Gastrocnemius medialis (tissue), 4 donors: ENCODE data around the gene ANXA11. TPM values are rescaled to one million over a fixed set of nuclear protein-coding genes. Genes with fewer than 3 reads are reported as not detected.

Experiments used
- ATAC-seq, 2 donors: fragments of 150-250 bp; one replicate each; pipeline ENCODE4 v1.9.1; 2016
- DNase-seq, 2 donors: peaks; one replicate each; pipeline ENCODE4 v3.0.0-alpha.2; 2019
- H3K27ac ChIP-seq, 4 donors: fragments of 200-600 bp; sonication (generic); 1 replicate in 1 of 4; 2 replicates in 3 of 4; pipeline ENCODE4 v1.5.1; 2016 to 2018; ENCODE audit warnings: mild to moderate bottlenecking in 2 of 4, moderate library complexity in 1 of 4
- H3K27me3 ChIP-seq, 3 donors: fragments of 200-600 bp; sonication (generic) in 2 of 3; 1 replicate in 1 of 3; 2 replicates in 2 of 3; pipeline versions ENCODE4 v1.5.1 to v1.6.0; 2016 to 2019; ENCODE audit warnings: mild to moderate bottlenecking in 1 of 3, moderate library complexity in 1 of 3
- H3K36me3 ChIP-seq, 2 donors: fragments of 200-600 bp; sonication (generic) in 1 of 2; one replicate each; pipeline ENCODE4 v1.5.1; 2017 to 2018
- H3K4me1 ChIP-seq, 2 donors: fragments of 200-600 bp; sonication (generic) in 1 of 2; one replicate each; pipeline ENCODE4 v1.5.1; 2016 to 2017; ENCODE audit warnings: mild to moderate bottlenecking in 2 of 2
- H3K4me3 ChIP-seq, 4 donors: fragments of 200-600 bp; sonication (generic) in 3 of 4; 1 replicate in 1 of 4; 2 replicates in 3 of 4; pipeline ENCODE4 v1.5.1; 2016 to 2019; ENCODE audit warnings: mild to moderate bottlenecking in 2 of 4
- H3K9me3 ChIP-seq, 3 donors: fragments of 200-600 bp; sonication (generic) in 2 of 3; 1 replicate in 1 of 3; 2 replicates in 2 of 3; pipeline ENCODE4 v1.5.1; 2016 to 2019
- POLR2A ChIP-seq, 2 donors: fragments of 450-650 bp; IDR thresholded peaks; one replicate each; pipeline ENCODE4 v1.6.1; 2017; ENCODE audit warnings: antibody characterized with exemption in 2 of 2, mild to moderate bottlenecking in 2 of 2, moderate library complexity in 2 of 2
- in situ Hi-C, 4 donors: fragments of 200-750 bp; cut with MboI; loops; one replicate each; pipeline versions ENCODE4 v1.15.0 to v1.8.0; 2017; ENCODE audit warnings: low sequenced_read_pairs in 4 of 4
- intact Hi-C: fragments of 100-400 bp; cut with DNase I; formaldehyde crosslinking; loops from one replicate; pipeline ENCODE4 v1.15.1; 2023; ENCODE audit warnings: low total_unique reads
- total RNA-seq, 4 donors: library from RNA; depleted of rRNA; stranded (reverse); fragments of >200 nt; gene quantifications; one replicate each; pipeline versions ENCODE4 v1.1.0 to v1.2.3, GENCODE V29; 2016
- TF ChIP-seq, protein P1 (sequence below), 5 experiments: fragments of 450-650 bp in 3 of 5; fragments of 200-600 bp in 2 of 5; sonication (generic) in 2 of 5; IDR thresholded peaks in 4 of 5; conservative IDR thresholded peaks in 1 of 5; 1 replicate in 4 of 5; 2 replicates in 1 of 5; pipeline ENCODE4 v1.5.1; 2016 to 2019; ENCODE audit warnings: antibody characterized with exemption in 5 of 5, mild to moderate bottlenecking in 3 of 5, moderate library complexity in 3 of 5

ANXA11 gene
- total RNA-seq, 4 donors from 2014 or later, result 142 to 202 (median 173) TPM

DNA sequence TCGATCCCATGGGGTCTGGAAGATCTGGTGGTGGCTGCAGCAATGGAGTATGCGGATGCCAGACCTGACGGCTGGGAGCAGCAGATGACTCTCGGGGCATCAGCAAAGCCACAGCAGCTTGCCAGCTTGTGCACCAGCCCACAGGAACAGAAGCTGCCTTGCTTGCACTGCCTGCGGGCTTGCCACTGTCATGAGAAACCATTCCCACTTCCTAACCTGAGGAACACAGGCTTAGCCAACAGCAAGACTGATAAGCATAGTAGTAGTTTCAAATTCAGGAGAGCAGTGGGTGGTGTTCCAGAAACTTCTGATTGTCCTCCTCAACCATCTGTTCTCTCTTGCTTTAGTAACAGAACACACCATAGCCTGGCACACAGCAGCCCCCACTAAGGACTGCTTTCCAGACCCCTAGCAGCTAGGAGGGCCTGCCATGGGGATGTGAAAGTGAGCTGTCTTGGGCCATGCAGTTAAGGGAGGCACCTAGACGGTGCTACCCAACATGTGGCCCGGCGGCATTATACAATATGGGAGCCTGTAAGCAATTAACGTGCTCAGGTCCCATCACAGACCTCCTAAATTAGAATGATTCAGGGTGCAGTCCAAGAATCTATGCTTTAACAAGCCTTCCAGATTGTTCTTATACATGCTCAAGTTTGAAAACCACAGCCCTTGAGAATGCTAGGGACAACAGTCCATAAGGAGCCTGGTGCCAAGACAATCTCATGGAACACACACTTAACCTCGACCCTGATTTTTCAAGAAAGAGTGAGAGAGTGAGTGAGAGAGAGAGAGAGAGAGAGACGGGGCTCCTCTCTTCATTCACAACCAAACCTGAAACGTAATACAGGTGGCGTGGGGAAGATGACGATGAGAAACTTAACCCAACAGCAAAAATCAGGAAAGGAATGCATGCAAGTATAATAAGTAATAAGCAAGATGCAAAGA lies 7.1 kb downstream of the ANXA11 start:
- Histone ChIP-seq H3K9me3 (no peaks in the 10 kb centered on the region), H3K36me3 (no peaks in the 10 kb centered on the region), H3K27ac (peak overlapping the region; percentile 95 to 100 (median 98)), H3K4me1 (peaks cover 94 to 99% of the 10 kb centered on the region in 2 donors), H3K27me3 (no peaks in the 10 kb centered on the region), H3K4me3 (peak overlapping the region in 2 of 4 donors; percentile 19 to 43)
- peak; percentile 33 to 48 for ATAC-seq
- peak; percentile 73 to 83 for DNase-seq
- intact Hi-C loops, result no loop called here
- in situ Hi-C loops, result no loop called here
- TF ChIP-seq, protein P1, sequence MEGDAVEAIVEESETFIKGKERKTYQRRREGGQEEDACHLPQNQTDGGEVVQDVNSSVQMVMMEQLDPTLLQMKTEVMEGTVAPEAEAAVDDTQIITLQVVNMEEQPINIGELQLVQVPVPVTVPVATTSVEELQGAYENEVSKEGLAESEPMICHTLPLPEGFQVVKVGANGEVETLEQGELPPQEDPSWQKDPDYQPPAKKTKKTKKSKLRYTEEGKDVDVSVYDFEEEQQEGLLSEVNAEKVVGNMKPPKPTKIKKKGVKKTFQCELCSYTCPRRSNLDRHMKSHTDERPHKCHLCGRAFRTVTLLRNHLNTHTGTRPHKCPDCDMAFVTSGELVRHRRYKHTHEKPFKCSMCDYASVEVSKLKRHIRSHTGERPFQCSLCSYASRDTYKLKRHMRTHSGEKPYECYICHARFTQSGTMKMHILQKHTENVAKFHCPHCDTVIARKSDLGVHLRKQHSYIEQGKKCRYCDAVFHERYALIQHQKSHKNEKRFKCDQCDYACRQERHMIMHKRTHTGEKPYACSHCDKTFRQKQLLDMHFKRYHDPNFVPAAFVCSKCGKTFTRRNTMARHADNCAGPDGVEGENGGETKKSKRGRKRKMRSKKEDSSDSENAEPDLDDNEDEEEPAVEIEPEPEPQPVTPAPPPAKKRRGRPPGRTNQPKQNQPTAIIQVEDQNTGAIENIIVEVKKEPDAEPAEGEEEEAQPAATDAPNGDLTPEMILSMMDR (IDR thresholded peaks at IDR 0.05 in 4 of 5, conservative IDR thresholded peaks at IDR 0.05 in 1 of 5), result no peak
- TF ChIP-seq POLR2A (IDR thresholded peaks at IDR 0.05), result peak in 1 of 2 donors; percentile 33

DNA sequence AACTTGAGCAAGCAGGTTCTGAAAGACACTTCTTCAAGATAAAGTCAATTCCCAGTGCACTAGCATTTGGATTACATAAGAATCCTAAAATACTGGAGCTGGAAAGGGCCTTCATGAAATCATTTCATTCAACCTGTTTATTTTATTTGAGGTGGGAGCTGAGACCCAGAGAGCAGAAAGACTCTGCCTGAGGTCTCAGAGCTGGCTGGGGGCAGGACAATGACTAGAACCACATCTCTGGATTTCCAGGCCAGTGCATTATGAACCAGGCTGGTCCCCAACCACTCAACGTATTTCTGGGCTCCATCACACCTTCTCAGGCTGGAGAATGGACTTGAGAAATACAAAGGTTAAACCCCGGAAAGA lies 8.4 kb downstream of the ANXA11 start:
- Histone ChIP-seq H3K27me3 (no peaks in the 10 kb centered on the region), H3K9me3 (no peaks in the 10 kb centered on the region), H3K36me3 (no peaks in the 10 kb centered on the region), H3K27ac (peak overlapping the region; percentile 95 to 100 (median 98)), H3K4me1 (peaks cover 86 to 91% of the 10 kb centered on the region in 2 donors), H3K4me3 (peak overlapping the region in 3 of 4 donors; percentile 10 to 18 (median 17))
- intact Hi-C loops (no loop called here), in situ Hi-C loops (no loop called here)
- DNase-seq (no peak), ATAC-seq (no peak)
- no peak for TF ChIP-seq POLR2A (IDR thresholded peaks at IDR 0.05)
- TF ChIP-seq, protein P1 (IDR thresholded peaks at IDR 0.05 in 4 of 5, conservative IDR thresholded peaks at IDR 0.05 in 1 of 5), result no peak

DNA sequence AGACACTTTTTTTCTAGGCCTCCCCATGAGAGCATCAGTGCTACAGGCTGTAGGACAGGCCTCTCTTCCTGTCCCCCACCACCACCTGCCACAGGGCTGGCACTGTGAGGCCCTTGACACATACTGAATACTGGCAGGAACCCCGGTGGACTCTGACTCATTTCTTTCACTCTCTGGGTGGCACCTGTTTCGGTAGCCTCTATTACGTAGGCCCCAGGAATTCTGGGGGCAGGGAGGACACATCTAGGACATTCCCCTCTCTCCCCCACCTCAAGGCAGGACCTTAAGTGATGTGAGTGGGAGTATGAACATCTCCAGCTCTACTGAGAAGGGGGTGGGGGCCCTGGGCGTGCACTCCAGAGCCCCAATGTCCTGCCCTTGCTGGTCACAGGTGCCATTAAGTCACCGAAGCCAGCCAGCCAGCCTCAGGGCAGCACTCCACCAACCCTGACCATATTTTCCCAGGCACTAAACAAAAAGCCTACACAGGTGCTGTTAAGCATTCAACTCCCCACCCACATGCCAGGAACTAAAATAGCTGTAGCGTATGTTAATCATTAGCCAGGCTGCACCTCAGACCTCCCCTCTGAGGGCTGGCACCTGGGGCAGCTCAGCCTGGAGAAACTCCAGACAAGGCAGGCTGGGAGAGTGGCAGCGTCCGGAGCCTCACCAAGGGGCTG lies 8.9 kb downstream of the ANXA11 start:
- peaks cover 86 to 91% of the 10 kb centered on the region in 2 donors for H3K4me1 ChIP-seq
- H3K27me3 ChIP-seq, result no peaks in the 10 kb centered on the region
- no peaks in the 10 kb centered on the region for H3K36me3 ChIP-seq
- peak overlapping the region; percentile 95 to 100 (median 98) for H3K27ac ChIP-seq
- H3K4me3 ChIP-seq, result peak overlapping the region in 3 of 4 donors; percentile 10 to 18 (median 17)
- no peaks in the 10 kb centered on the region for H3K9me3 ChIP-seq
- in situ Hi-C loops, result no loop called here
- intact Hi-C loops, result no loop called here
- ATAC-seq (peak; percentile 78 to 84), DNase-seq (peak; percentile 87 to 97)
- TF ChIP-seq, protein P1 (IDR thresholded peaks at IDR 0.05 in 4 of 5, conservative IDR thresholded peaks at IDR 0.05 in 1 of 5), result no peak
- TF ChIP-seq POLR2A (IDR thresholded peaks at IDR 0.05), result peak; percentile 17 to 19

DNA sequence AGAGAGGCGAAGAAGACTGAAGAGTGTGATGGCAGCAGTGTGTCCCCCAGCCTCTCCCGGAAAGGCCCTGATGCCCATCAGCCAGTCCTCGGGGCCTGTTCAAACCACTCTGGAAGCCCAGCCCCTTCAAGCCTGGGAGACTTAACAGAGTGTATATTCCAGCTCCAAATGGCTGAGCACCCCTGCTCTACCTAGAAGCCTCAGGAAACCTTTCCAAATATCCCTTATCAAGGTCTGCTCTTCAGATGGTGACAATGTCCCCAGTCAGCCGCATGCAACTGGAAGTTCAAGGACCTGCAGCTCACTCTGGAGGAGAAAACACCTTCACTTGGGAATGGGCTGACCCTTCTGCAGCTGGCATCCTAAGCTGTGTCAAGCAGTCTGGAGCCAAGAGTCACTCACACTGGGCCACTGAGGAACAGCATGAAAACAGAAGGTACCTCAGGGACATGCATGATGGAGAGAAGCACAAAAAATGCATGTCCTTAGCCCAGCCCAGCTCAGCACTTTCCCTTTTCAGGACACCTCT lies 10.2 kb downstream of the ANXA11 start:
- no peak for DNase-seq
- ATAC-seq, result no peak
- intact Hi-C loops (no loop called here), in situ Hi-C loops (no loop called here)
- peak overlapping the region; percentile 95 to 100 (median 98) for H3K27ac ChIP-seq
- no peak overlapping the region for H3K4me3 ChIP-seq
- H3K36me3 ChIP-seq, result no peaks in the 10 kb centered on the region
- TF ChIP-seq, protein P1 (IDR thresholded peaks at IDR 0.05 in 4 of 5, conservative IDR thresholded peaks at IDR 0.05 in 1 of 5), result no peak
- TF ChIP-seq POLR2A (IDR thresholded peaks at IDR 0.05), result no peak
- no peaks in the 10 kb centered on the region for H3K9me3 ChIP-seq
- H3K4me1 ChIP-seq, result peaks cover 84 to 88% of the 10 kb centered on the region in 2 donors
- no peaks in the 10 kb centered on the region for H3K27me3 ChIP-seq
